HepG2 (cell line): ENCODE data around the gene MTHFSD. TPM values are rescaled to one million over a fixed set of nuclear protein-coding genes. Genes with fewer than 3 reads are reported as not detected.

Experiments used
- ATF7-NPFF ChIP-seq: sonication (generic); formaldehyde crosslinking; IDR thresholded peaks from 2 replicates; pipeline ENCODE4 v1.8.1; 2023; ENCODE audit warnings: mild to moderate bottlenecking, low read depth, missing genetic modification reagents, moderate library complexity
- CTCF ChIP-seq: sonication (generic); formaldehyde crosslinking; IDR thresholded peaks from 2 replicates; pipeline ENCODE4 v1.5.0; 2020; ENCODE audit warnings: mild to moderate bottlenecking, missing genetic modification reagents, moderate library complexity
- GABPB1 ChIP-seq: IDR thresholded peaks from 2 replicates; pipeline ENCODE4 v1.6.1; 2016; ENCODE audit warnings: mild to moderate bottlenecking, missing genetic modification reagents, moderate library complexity, missing compliant biosample characterization
- HMGXB4 ChIP-seq, 2 experiments: sonication (generic) in 1 of 2; formaldehyde crosslinking in 1 of 2; IDR thresholded peaks; 2 replicates each; pipeline versions ENCODE4 v1.4.0 to v1.6.1; 2018 to 2020; ENCODE audit warnings: missing genetic modification reagents in 2 of 2, borderline replicate concordance in 1 of 2, low read depth in 1 of 2, mild to moderate bottlenecking in 1 of 2, missing biosample characterization in 1 of 2
- HNF4G ChIP-seq, 2 experiments: sonication (generic) in 1 of 2; formaldehyde crosslinking in 1 of 2; IDR thresholded peaks; 2 replicates each; pipeline versions ENCODE4 v1.4.0 to v1.6.1; 2011 to 2020; ENCODE audit warnings: borderline replicate concordance in 2 of 2, low read depth in 2 of 2, mild to moderate bottlenecking in 2 of 2, low read length in 1 of 2, missing genetic modification reagents in 1 of 2, moderate library complexity in 1 of 2
- HOXA5 ChIP-seq: sonication (generic); formaldehyde crosslinking; IDR thresholded peaks from 2 replicates; pipeline ENCODE4 v1.4.0; 2020; ENCODE audit warnings: missing genetic modification reagents
- LBX2 ChIP-seq: sonication (generic); formaldehyde crosslinking; IDR thresholded peaks from 2 replicates; pipeline ENCODE4 v1.5.0; 2020; ENCODE audit warnings: missing genetic modification reagents, mild to moderate bottlenecking, borderline replicate concordance
- MAFK ChIP-seq, 2 experiments: IDR thresholded peaks in 1 of 2; conservative IDR thresholded peaks in 1 of 2; 2 replicates each; pipeline ENCODE4 v1.6.1; 2011; ENCODE audit warnings: improper control_type of control experiment in 2 of 2, low read length in 2 of 2
- PAF1 ChIP-seq: IDR thresholded peaks from 2 replicates; pipeline ENCODE4 v1.6.1; 2016; ENCODE audit warnings: missing genetic modification reagents, missing compliant biosample characterization
- SIN3A ChIP-seq: IDR thresholded peaks from 2 replicates; pipeline ENCODE4 v1.6.1; 2011; ENCODE audit warnings: low read depth, mild to moderate bottlenecking, control low read depth, low read length, borderline replicate concordance
- SIN3B ChIP-seq: fragments of 150-350 bp; IDR thresholded peaks from 2 replicates; pipeline ENCODE4 v1.6.1; 2014; ENCODE audit warnings: low read length
- YEATS4 ChIP-seq: sonication (generic); formaldehyde crosslinking; IDR thresholded peaks from 2 replicates; pipeline ENCODE4 v1.4.0; 2020; ENCODE audit warnings: missing genetic modification reagents, borderline replicate concordance
- ZBTB7B ChIP-seq: sonication (generic); formaldehyde crosslinking; IDR thresholded peaks from 2 replicates; pipeline ENCODE4 v1.4.0; 2020; ENCODE audit warnings: missing genetic modification reagents
- ZNF160 ChIP-seq: sonication (generic); formaldehyde crosslinking; IDR thresholded peaks from 2 replicates; pipeline ENCODE4 v1.8.0; 2022; ENCODE audit warnings: mild to moderate bottlenecking, inconsistent platforms, missing genetic modification reagents
- ZNF558 ChIP-seq: sonication (generic); formaldehyde crosslinking; IDR thresholded peaks from 2 replicates; pipeline ENCODE4 v1.9.0; 2022; ENCODE audit warnings: mild to moderate bottlenecking, missing genetic modification reagents, borderline replicate concordance
- ZNF574 ChIP-seq: sonication (generic); formaldehyde crosslinking; IDR thresholded peaks from 2 replicates; pipeline ENCODE4 v1.4.0; 2020; ENCODE audit warnings: missing genetic modification reagents
- ZNF770 ChIP-seq: sonication (generic); formaldehyde crosslinking; IDR thresholded peaks from 2 replicates; pipeline ENCODE4 v1.5.0; 2020; ENCODE audit warnings: mild to moderate bottlenecking, missing genetic modification reagents
- polyA plus RNA-seq, 8 experiments: library from polyadenylated mRNA; depleted of rRNA in 3 of 8; stranded (reverse) in 7 of 8; unstranded in 1 of 8; fragments of >200 nt; fragmentation: Illumina TruSeq in 4 of 8; extraction: Trizol in 4 of 8; gene quantifications; 2 replicates each; pipeline versions ENCODE4 v1.2.1 to v1.2.3, GENCODE V29; 2011 to 2016; ENCODE audit warnings: low read depth in 4 of 8, missing spikeins in 1 of 8, mixed read lengths in 1 of 8; ENCODE audit not compliant: insufficient read depth in 1 of 8
- total RNA-seq, 5 experiments: library from RNA; depleted of rRNA; stranded (reverse); fragments of >200 nt; fragmentation: Illumina TruSeq; extraction: Trizol; gene quantifications; 2 replicates each; pipeline ENCODE4 v1.2.3, GENCODE V29; 2016; ENCODE audit warnings: low read depth in 1 of 5

MTHFSD gene
- total and polyA plus RNA-seq, 2 of the 13 experiments (the other 11 are each of a cell fraction or from before 2014, with no cell fraction given), result 14.2 to 16.3 TPM

- TF ChIP-seq LBX2 (CRISPR knock-in tag) (no peak), MAFK (conservative IDR thresholded peaks at IDR 0.05 in 1 of 2, IDR thresholded peaks at IDR 0.05 in 1 of 2; ENCODE audit: low read length in 2 of 2) (peak in 1 of 2 experiments; percentile 4; a peak in 1 of 4 replicates), ZNF770 (CRISPR knock-in tag) (peak; percentile 98), HMGXB4 (CRISPR knock-in tag; IDR thresholded peaks at IDR 0.05; ENCODE audit: borderline replicate concordance in 1 of 2, low read depth in 1 of 2) (0 out of 4 replicates have a peak, but pooled peaks of 1 of the 2 experiments have one; percentile 39), HNF4G (IDR thresholded peaks at IDR 0.05; ENCODE audit: borderline replicate concordance, low read depth, low read length) (no peak), HNF4G (CRISPR knock-in tag; IDR thresholded peaks at IDR 0.05; ENCODE audit: borderline replicate concordance, low read depth) (no peak), ZBTB7B (CRISPR knock-in tag) (0 out of 2 replicates have a peak, but pooled peaks have one; percentile 49), YEATS4 (CRISPR knock-in tag) (0 out of 2 replicates have a peak, but pooled peaks have one; percentile 26), SIN3A (no peak), PAF1 (CRISPR knock-in tag) (no peak), ATF7-NPFF (CRISPR knock-in tag) (no peak), ZNF558 (CRISPR knock-in tag) (no peak), HOXA5 (CRISPR knock-in tag) (0 out of 2 replicates have a peak, but pooled peaks have one; percentile 27), GABPB1 (CRISPR knock-in tag) (peak; percentile 22; the same call in 1 of the 2 replicates), ZNF574 (CRISPR knock-in tag) (0 out of 2 replicates have a peak, but pooled peaks have one; percentile 18), ZNF160 (CRISPR knock-in tag) (no peak), CTCF (CRISPR knock-in tag) (peak; percentile 92), SIN3B (no peak)
Observed at GRCh38 chr16:86519649-86520316, 35.3 kb downstream of the MTHFSD start (continued).
